MM.1S (cell line): ENCODE measurements around the gene TCHHL1.
A peak's percentile ranks its signal among the peaks of the same experiment; 100 is the strongest.

Experiments
- DNase-seq: peaks from one replicate; pipeline ENCODE4 v3.0.0-alpha.2; 2015
- H2AFZ ChIP-seq: fragments of 300-600 bp; sonication (generic); 2 replicates; pipeline ENCODE4 v1.6.0; 2016; ENCODE audit warnings: antibody characterized with exemption, low read length
- H3F3A ChIP-seq: fragments of 300-600 bp; sonication (generic); 2 replicates; pipeline ENCODE4 v1.6.1; 2016; ENCODE audit warnings: mild to moderate bottlenecking, antibody characterized with exemption, low read length, moderate library complexity, mixed read lengths; ENCODE audit not compliant: insufficient read depth
- H3K27ac ChIP-seq: fragments of 300-600 bp; sonication (generic); 2 replicates; pipeline ENCODE4 v1.5.1; 2016; ENCODE audit warnings: mild to moderate bottlenecking, low read length
- H3K27me3 ChIP-seq: fragments of 300-600 bp; sonication (generic); replicated peaks from 2 replicates; pipeline ENCODE4 v1.6.0; 2016; ENCODE audit warnings: low read length; ENCODE audit not compliant: insufficient read depth
- H3K36me3 ChIP-seq: fragments of 300-600 bp; sonication (generic); replicated peaks from 2 replicates; pipeline ENCODE4 v1.6.1; 2016; ENCODE audit warnings: mild to moderate bottlenecking, low read length, mixed read lengths; ENCODE audit not compliant: insufficient read depth
- H3K4me1 ChIP-seq: fragments of 300-600 bp; sonication (generic); 2 replicates; pipeline ENCODE4 v1.6.1; 2016; ENCODE audit warnings: low read length, mixed read lengths
- H3K4me2 ChIP-seq: fragments of 300-600 bp; sonication (generic); 2 replicates; pipeline ENCODE4 v1.6.0; 2016; ENCODE audit warnings: low read depth, low read length
- H3K4me3 ChIP-seq: fragments of 300-600 bp; sonication (generic); 2 replicates; pipeline ENCODE4 v1.5.1; 2016; ENCODE audit warnings: low read length, mixed read lengths
- H3K79me2 ChIP-seq: fragments of 300-600 bp; sonication (generic); 2 replicates; pipeline ENCODE4 v1.6.1; 2016; ENCODE audit warnings: mixed run types, low read length, mixed read lengths
- H3K9ac ChIP-seq: fragments of 300-600 bp; sonication (generic); 2 replicates; pipeline ENCODE4 v1.6.1; 2016; ENCODE audit warnings: low read length, mixed read lengths
- H3K9me2 ChIP-seq: fragments of 300-600 bp; sonication (generic); replicated peaks from 2 replicates; pipeline ENCODE4 v1.6.1; 2016; ENCODE audit warnings: mild to moderate bottlenecking, low read length, mixed read lengths; ENCODE audit not compliant: insufficient read depth
- H3K9me3 ChIP-seq: fragments of 300-600 bp; sonication (generic); replicated peaks from 2 replicates; pipeline ENCODE4 v1.6.1; 2016; ENCODE audit warnings: mild to moderate bottlenecking, low read length, mixed read lengths; ENCODE audit not compliant: insufficient read depth
- H4K20me1 ChIP-seq: fragments of 300-600 bp; sonication (generic); 2 replicates; pipeline ENCODE4 v1.6.1; 2016; ENCODE audit warnings: mild to moderate bottlenecking, low read length, moderate library complexity, mixed read lengths; ENCODE audit not compliant: insufficient read depth
- CTCF ChIP-seq: fragments of 300-600 bp; sonication (generic); IDR thresholded peaks from 2 replicates; pipeline ENCODE4 v1.5.1; 2016; ENCODE audit warnings: antibody characterized with exemption, low read length, mixed read lengths
- EZH2 ChIP-seq: fragments of 300-600 bp; sonication (generic); optimal IDR thresholded peaks from 2 replicates; pipeline ENCODE3; 2017; ENCODE audit warnings: low read depth, mild to moderate bottlenecking, antibody characterized with exemption, low read length, mixed read lengths
- EZH2phosphoT487 ChIP-seq: fragments of 300-600 bp; sonication (generic); IDR thresholded peaks from 2 replicates; pipeline ENCODE4 v1.6.1; 2018; ENCODE audit warnings: antibody characterized with exemption, low read length

TCHHL1 gene

DNA sequence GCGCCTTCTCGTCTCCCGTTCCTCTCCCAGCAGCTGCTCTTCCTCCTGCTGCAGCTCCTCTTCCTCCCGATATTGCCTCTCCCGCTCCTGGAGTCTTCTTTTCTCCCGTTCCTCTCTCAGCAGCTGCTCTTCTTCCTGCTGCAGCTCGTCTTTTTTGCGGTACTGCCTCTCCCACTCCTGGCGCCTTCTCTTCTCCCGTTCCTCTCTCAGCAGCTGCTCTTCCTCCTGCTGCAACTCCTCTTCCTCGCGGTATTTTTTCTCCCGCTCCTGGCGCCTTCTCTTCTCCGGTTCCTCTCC is 21.1 kb upstream of the TCHHL1 start:
- no peaks in the 10 kb centered on the region for H3K9me2 ChIP-seq
- no peak for DNase-seq
- TF ChIP-seq EZH2phosphoT487 = no peak
- TF ChIP-seq EZH2 = no peak
- no peak for TF ChIP-seq CTCF
- peak overlapping the region; percentile 89; the same call in 1 of the 2 replicates for H3K4me2 ChIP-seq
- H3F3A ChIP-seq = peaks cover 18% of the 10 kb centered on the region
- peaks cover 18% of the 10 kb centered on the region for H3K4me1 ChIP-seq
- no peaks in the 10 kb centered on the region for H3K36me3 ChIP-seq
- peaks cover 37% of the 10 kb centered on the region for H3K27me3 ChIP-seq
- H4K20me1 ChIP-seq = no peaks in the 10 kb centered on the region
- H3K27ac ChIP-seq = no peak overlapping the region
- H3K9me3 ChIP-seq = no peaks in the 10 kb centered on the region
- no peaks in the 10 kb centered on the region for H3K79me2 ChIP-seq
- H2AFZ ChIP-seq = peak overlapping the region; percentile 54; the same call in 1 of the 2 replicates
- no peak overlapping the region for H3K4me3 ChIP-seq
- no peak overlapping the region for H3K9ac ChIP-seq

DNA sequence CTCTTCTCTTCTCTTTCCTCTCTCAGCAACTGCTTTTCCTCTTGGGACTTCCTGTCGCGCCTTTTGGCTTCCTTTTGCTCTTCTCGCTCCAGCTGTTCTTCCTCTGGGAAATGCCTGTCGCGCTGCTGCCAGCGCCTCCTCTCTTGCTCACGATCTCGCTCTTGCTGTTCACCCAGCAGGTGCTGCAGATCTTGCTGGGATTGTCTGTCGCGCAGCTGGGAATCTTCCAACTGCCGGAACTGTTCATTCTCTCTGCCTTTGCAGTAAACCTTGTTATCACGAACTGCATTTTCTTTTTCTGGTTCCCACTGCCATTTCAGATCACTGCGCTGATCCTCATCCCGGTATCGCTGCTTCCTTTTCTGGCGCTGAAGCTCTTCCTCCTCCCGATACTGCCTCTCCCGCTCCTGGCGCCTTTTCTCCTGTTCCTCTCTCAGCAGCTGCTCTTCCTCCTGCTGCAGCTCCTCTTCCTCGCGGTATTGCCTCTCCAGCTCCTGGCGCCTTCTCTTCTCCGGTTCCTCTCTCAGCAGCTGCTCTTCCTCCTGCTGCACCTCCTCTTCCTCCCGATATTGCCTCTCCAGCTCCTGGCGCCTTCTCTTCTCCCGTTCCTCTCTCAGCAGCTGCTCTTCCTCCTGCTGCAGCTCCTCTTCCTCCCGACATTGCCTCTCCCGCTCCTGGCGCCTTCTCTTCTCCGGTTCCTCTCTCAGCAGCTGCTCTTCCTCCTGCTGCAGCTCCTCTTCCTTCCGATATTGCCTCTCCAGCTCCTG is 20.6 kb upstream of the TCHHL1 start:
- no peak overlapping the region for H2AFZ ChIP-seq
- H3K9ac ChIP-seq = no peak overlapping the region
- peaks cover 18% of the 10 kb centered on the region for H3F3A ChIP-seq
- no peak overlapping the region for H3K4me3 ChIP-seq
- no peaks in the 10 kb centered on the region for H4K20me1 ChIP-seq
- H3K4me1 ChIP-seq = peaks cover 18% of the 10 kb centered on the region
- H3K4me2 ChIP-seq = no peak overlapping the region
- DNase-seq = no peak
- H3K9me2 ChIP-seq = no peaks in the 10 kb centered on the region
- TF ChIP-seq CTCF = no peak
- no peak for TF ChIP-seq EZH2phosphoT487
- TF ChIP-seq EZH2 = no peak
- H3K36me3 ChIP-seq = no peaks in the 10 kb centered on the region
- H3K79me2 ChIP-seq = no peaks in the 10 kb centered on the region
- H3K27me3 ChIP-seq = peaks cover 37% of the 10 kb centered on the region
- no peaks in the 10 kb centered on the region for H3K9me3 ChIP-seq
- H3K27ac ChIP-seq = no peak overlapping the region

GRCh38 chr1:152108882-152109222 is 20.0 kb upstream of the TCHHL1 start:
- no peak overlapping the region for H3K4me2 ChIP-seq
- no peaks in the 10 kb centered on the region for H3K36me3 ChIP-seq
- H2AFZ ChIP-seq = no peak overlapping the region
- peaks cover 18% of the 10 kb centered on the region for H3F3A ChIP-seq
- TF ChIP-seq EZH2 (no peak), CTCF (no peak), EZH2phosphoT487 (no peak)
- no peaks in the 10 kb centered on the region for H3K9me3 ChIP-seq
- peaks cover 32% of the 10 kb centered on the region for H3K27me3 ChIP-seq
- no peaks in the 10 kb centered on the region for H3K9me2 ChIP-seq
- peaks cover 18% of the 10 kb centered on the region for H3K4me1 ChIP-seq
- no peaks in the 10 kb centered on the region for H4K20me1 ChIP-seq
- H3K79me2 ChIP-seq = no peaks in the 10 kb centered on the region
- no peak overlapping the region for H3K27ac ChIP-seq
- no peak overlapping the region for H3K9ac ChIP-seq
- no peak for DNase-seq
- no peak overlapping the region for H3K4me3 ChIP-seq
